Measurements from ENCODE around the gene PEAR1.

The PEAR1 gene

DNA sequence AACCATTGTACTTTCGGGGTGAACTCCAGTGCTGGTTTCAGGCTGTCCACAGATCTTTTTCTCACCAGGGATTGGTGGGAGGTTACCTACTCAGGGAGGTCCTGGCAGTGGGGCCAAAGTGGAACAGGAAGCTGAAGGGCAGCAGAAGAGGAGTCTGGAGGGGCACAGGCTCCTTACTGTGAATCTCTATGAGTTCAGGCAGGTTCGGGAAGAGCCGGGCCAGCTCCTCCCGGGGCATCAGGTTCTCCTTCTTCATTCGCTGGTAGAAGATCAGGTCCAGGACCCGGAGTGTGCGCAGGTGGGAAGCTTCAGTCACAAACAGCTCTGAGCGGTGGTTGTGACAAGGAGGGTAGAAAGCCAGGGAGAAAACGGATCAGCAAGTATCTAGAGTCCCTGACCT is 53.6 kb downstream of the PEAR1 start:
- DNase-seq (ENCODE audit: extremely low spot score) = no peak
- TF ChIP-seq CTCF (IDR thresholded peaks at IDR 0.05; ENCODE audit: control extremely low read depth, extremely low read depth, low read depth, missing control alignments) = no peak
- ChIA-PET CTCF (interaction anchor here (0.9 to 1.0 kb wide), 2 partner anchors 14 to 23 kb away, joined by 3 read pairs; no protein-coding TSS in a partner anchor), POLR2A (no interaction called here)

DNA sequence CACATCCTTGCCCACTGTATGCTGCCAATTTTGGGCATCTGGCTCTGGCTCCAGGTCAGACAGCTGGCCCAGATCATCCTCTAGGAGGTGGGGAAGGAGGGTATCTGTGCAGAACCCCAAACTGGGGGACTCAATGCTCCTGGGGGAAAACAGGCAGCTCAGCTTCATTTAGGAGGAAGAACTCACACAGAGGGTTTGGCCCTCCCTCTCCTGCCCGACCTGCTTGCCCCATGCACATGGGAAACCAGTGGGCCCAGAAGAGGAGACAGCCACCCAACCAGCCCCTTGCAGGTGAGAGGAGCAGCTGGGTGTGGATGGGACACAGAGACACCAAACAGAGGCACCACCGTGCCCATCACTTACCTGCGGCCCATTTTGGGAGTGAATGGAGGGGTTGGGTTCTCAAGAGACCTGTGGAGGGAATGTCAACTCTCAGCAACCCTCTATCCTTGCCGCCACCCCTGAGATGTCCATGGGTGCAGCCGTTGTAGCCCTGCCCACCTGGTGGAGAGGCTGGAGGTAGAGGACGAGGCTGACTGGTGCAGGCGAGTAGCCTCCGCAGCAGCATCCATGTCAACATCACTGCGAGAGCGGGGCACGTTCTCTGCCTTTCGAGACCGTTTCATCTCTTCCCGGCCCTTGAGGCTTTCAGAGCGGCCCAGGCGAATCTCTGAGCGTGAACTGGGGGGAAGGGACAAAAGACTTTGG is 54.5 kb downstream of the PEAR1 start:
- ChIA-PET POLR2A (no interaction called here), CTCF (interaction anchor here (1.4 kb wide), 2 partner anchors 9 to 21 kb away, joined by 3 to 4 read pairs; no protein-coding TSS in a partner anchor)
- no peak for TF ChIP-seq CTCF (IDR thresholded peaks at IDR 0.05; ENCODE audit: control extremely low read depth, extremely low read depth, low read depth, missing control alignments)
- DNase-seq (ENCODE audit: extremely low spot score) = no peak

GRCh38 chr1:156948708-156949107 is 55.2 kb downstream of the PEAR1 start:
- POLR2A ChIA-PET = no interaction called here
- CTCF ChIA-PET = interaction anchor here (1.2 to 1.4 kb wide), 3 partner anchors 10 to 38 kb away, joined by 3 to 5 read pairs (median 4); no protein-coding TSS in a partner anchor
- TF ChIP-seq CTCF (IDR thresholded peaks at IDR 0.05; ENCODE audit: control extremely low read depth, extremely low read depth, low read depth, missing control alignments) = no peak
- DNase-seq (ENCODE audit: extremely low spot score) = no peak

GRCh38 chr1:156949127-156949526 is 55.6 kb downstream of the PEAR1 start:
- no peak for DNase-seq (ENCODE audit: extremely low spot score)
- ChIA-PET POLR2A (no interaction called here), CTCF (interaction anchor here (1.2 to 1.4 kb wide), 3 partner anchors 10 to 38 kb away, joined by 3 to 5 read pairs (median 4); no protein-coding TSS in a partner anchor)
- no peak for TF ChIP-seq CTCF (IDR thresholded peaks at IDR 0.05; ENCODE audit: control extremely low read depth, extremely low read depth, low read depth, missing control alignments)

DNA sequence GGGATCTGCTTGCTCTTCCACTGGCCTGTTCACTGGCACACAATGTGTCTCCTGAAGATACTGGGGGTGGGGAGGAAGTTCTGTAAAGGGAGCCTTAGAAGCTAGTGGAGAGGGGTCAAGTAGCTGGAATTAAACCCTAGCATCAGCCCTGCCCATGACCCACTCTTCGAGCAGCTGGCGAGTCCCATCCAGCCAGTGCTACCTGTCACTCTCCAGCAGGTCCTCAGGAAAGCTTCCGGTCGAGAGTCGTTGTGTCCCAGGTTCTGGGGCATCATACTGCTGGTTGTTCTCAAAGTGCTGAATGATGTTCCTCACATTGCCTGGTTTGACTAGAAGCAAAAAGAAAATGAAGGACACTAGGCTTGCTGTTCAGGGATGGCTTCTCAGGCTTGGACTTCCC is 57.9 kb downstream of the PEAR1 start:
- no peak for DNase-seq (ENCODE audit: extremely low spot score)
- POLR2A ChIA-PET = no interaction called here
- CTCF ChIA-PET = interaction anchor here (1.1 kb wide), 1 partner anchor 19 kb away, joined by 3 read pairs; no protein-coding TSS in a partner anchor
- no peak for TF ChIP-seq CTCF (IDR thresholded peaks at IDR 0.05; ENCODE audit: control extremely low read depth, extremely low read depth, low read depth, missing control alignments)

DNA sequence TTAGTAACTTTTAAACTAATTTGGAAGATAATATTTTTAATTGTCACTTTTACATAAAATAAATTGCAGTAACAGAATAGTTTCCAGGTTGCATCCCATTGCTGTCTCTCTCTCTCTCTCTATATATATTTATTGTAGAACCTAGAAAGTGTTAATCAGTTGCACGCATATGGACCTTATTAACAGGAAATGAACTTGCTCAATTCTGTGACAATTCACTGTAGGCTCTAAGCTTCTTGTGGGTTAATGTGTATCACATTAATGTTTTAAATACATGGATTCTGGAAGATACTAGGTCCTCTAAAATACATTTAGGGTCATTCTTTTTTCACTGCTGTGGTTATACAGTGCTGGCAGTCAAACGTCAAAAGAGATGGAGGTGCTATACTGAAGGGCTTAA is 60.1 kb downstream of the PEAR1 start:
- POLR2A ChIA-PET = no interaction called here
- no peak for TF ChIP-seq CTCF (IDR thresholded peaks at IDR 0.05; ENCODE audit: control extremely low read depth, extremely low read depth, low read depth, missing control alignments)
- no peak for DNase-seq (ENCODE audit: extremely low spot score)
- CTCF ChIA-PET = interaction anchor here (1.2 kb wide), 1 partner anchor 13 kb away, joined by 3 read pairs; no protein-coding TSS in a partner anchor

Data from GM10248 (cell line).